ENCODE data around the gene EXOC6. TPM values are rescaled to one million over a fixed set of nuclear protein-coding genes. Genes with fewer than 3 reads are reported as not detected.

EXOC6 gene
- total RNA-seq, 4 donors from 2014 or later: 14.4 to 22.4 (median 16.8) TPM

- no peaks in the 10 kb centered on the region for H3K9me3 ChIP-seq
- H3K4me1 ChIP-seq: peaks cover 0 to 3% (median 0%) of the 10 kb centered on the region in 3 donors
- TF ChIP-seq POLR2AphosphoS5 (IDR thresholded peaks at IDR 0.05) (no peak), POLR2A (IDR thresholded peaks at IDR 0.05) (no peak), CTCF (IDR thresholded peaks at IDR 0.05) (peak in 1 of 4 experiments; percentile 15), EP300 (IDR thresholded peaks at IDR 0.05) (no peak)
- H3K36me3 ChIP-seq: no peaks in the 10 kb centered on the region
- ATAC-seq: peak; percentile 16
- H3K4me3 ChIP-seq: no peak overlapping the region
- WGBS, 2 donors (ENCODE audit: low coverage in 1 of 2): 41 to 44% methylated on average over 8 to 10 of the region's 10 CpGs
- H3K27me3 ChIP-seq: no peaks in the 10 kb centered on the region
- peak overlapping the region in 2 of 4 donors; percentile 15 to 53 for H3K27ac ChIP-seq
Measured at GRCh38 chr10:92839191-92840085, 8.9 kb upstream of the EXOC6 start.

- H3K9me3 ChIP-seq: no peaks in the 10 kb centered on the region
- no peaks in the 10 kb centered on the region for H3K36me3 ChIP-seq
- no peak for ATAC-seq
- TF ChIP-seq CTCF (IDR thresholded peaks at IDR 0.05) (no peak), POLR2AphosphoS5 (IDR thresholded peaks at IDR 0.05) (no peak), POLR2A (IDR thresholded peaks at IDR 0.05) (no peak), EP300 (IDR thresholded peaks at IDR 0.05) (no peak)
- H3K27ac ChIP-seq: no peak overlapping the region
- no peak overlapping the region for H3K4me3 ChIP-seq
- WGBS, 2 donors (ENCODE audit: low coverage in 1 of 2): 60 to 73% methylated on average over 3 of the region's 3 CpGs
- peaks cover 0 to 19% (median 5%) of the 10 kb centered on the region in 3 donors for H3K4me1 ChIP-seq
- H3K27me3 ChIP-seq: no peaks in the 10 kb centered on the region
Measured at GRCh38 chr10:92844746-92845145, 3.6 kb upstream of the EXOC6 start.

GRCh38 chr10:92845921-92846320 is 2.4 kb upstream of the EXOC6 start:
- no peak for ATAC-seq
- no peaks in the 10 kb centered on the region for H3K9me3 ChIP-seq
- WGBS, 2 donors (ENCODE audit: low coverage in 1 of 2): 79 to 92% methylated on average over 2 to 4 of the region's 4 CpGs
- H3K27me3 ChIP-seq: no peaks in the 10 kb centered on the region
- no peak overlapping the region for H3K4me3 ChIP-seq
- peaks cover 0 to 25% (median 7%) of the 10 kb centered on the region in 3 donors for H3K4me1 ChIP-seq
- H3K27ac ChIP-seq: no peak overlapping the region
- H3K36me3 ChIP-seq: no peaks in the 10 kb centered on the region
- no peak for TF ChIP-seq POLR2A (IDR thresholded peaks at IDR 0.05)

- no peak for TF ChIP-seq EP300 (IDR thresholded peaks at IDR 0.05)
- no peak for TF ChIP-seq POLR2A (IDR thresholded peaks at IDR 0.05)
- TF ChIP-seq POLR2AphosphoS5 (IDR thresholded peaks at IDR 0.05): no peak
- TF ChIP-seq CTCF (IDR thresholded peaks at IDR 0.05): no peak
- 88 to 94% methylated on average over 3 of the region's 3 CpGs for WGBS, 2 donors (ENCODE audit: low coverage in 1 of 2)
- H3K4me1 ChIP-seq: peaks cover 0 to 25% (median 7%) of the 10 kb centered on the region in 3 donors
- no peak overlapping the region for H3K4me3 ChIP-seq
- ATAC-seq: no peak
- no peaks in the 10 kb centered on the region for H3K27me3 ChIP-seq
- no peaks in the 10 kb centered on the region for H3K9me3 ChIP-seq
- no peak overlapping the region for H3K27ac ChIP-seq
- H3K36me3 ChIP-seq: no peaks in the 10 kb centered on the region
Measured at GRCh38 chr10:92846344-92846743, 2.0 kb upstream of the EXOC6 start.

GRCh38 chr10:92846854-92847201 is 1.5 kb upstream of the EXOC6 start:
- H3K4me3 ChIP-seq: no peak overlapping the region
- no peak overlapping the region for H3K27ac ChIP-seq
- TF ChIP-seq POLR2AphosphoS5 (IDR thresholded peaks at IDR 0.05): no peak
- no peak for TF ChIP-seq EP300 (IDR thresholded peaks at IDR 0.05)
- TF ChIP-seq CTCF (IDR thresholded peaks at IDR 0.05): no peak
- TF ChIP-seq POLR2A (IDR thresholded peaks at IDR 0.05): no peak
- no peaks in the 10 kb centered on the region for H3K9me3 ChIP-seq
- H3K4me1 ChIP-seq: peaks cover 0 to 25% (median 7%) of the 10 kb centered on the region in 3 donors
- H3K36me3 ChIP-seq: no peaks in the 10 kb centered on the region
- WGBS, 2 donors (ENCODE audit: low coverage in 1 of 2): 92 to 93% methylated on average over 2 of the region's 2 CpGs
- H3K27me3 ChIP-seq: no peaks in the 10 kb centered on the region
- no peak for ATAC-seq
